Subcutaneous abdominal adipose tissue (tissue), 5 donors: Measurements from ENCODE around the gene MTMR1.
A peak's percentile ranks its signal among the peaks of the same experiment; 100 is the strongest.

ENCODE experiments used
- H3K27ac ChIP-seq: one replicate; pipeline ENCODE4 v1.7.0; 2013; ENCODE audit warnings: low read depth, mild to moderate bottlenecking, inconsistent platforms, low read length, moderate library complexity
- H3K27me3 ChIP-seq, 5 donors: one replicate each; pipeline ENCODE4 v1.7.0; 2013; ENCODE audit warnings: low read length in 5 of 5, inconsistent platforms in 1 of 5; ENCODE audit not compliant: control insufficient read depth in 5 of 5, insufficient read depth in 4 of 5
- H3K36me3 ChIP-seq, 5 donors: one replicate each; pipeline ENCODE4 v1.7.0; 2013; ENCODE audit warnings: low read length in 5 of 5; ENCODE audit not compliant: control insufficient read depth in 5 of 5, insufficient read depth in 5 of 5
- H3K4me1 ChIP-seq, 5 donors: one replicate each; pipeline ENCODE4 v1.7.0; 2013; ENCODE audit warnings: low read length in 5 of 5, mild to moderate bottlenecking in 3 of 5, moderate library complexity in 1 of 5; ENCODE audit not compliant: control insufficient read depth in 5 of 5, insufficient read depth in 5 of 5
- H3K4me3 ChIP-seq, 5 donors: one replicate each; pipeline ENCODE4 v1.7.0; 2013; ENCODE audit warnings: low read length in 5 of 5, low read depth in 1 of 5
- H3K9ac ChIP-seq, 5 donors: one replicate each; pipeline ENCODE4 v1.7.0; 2013; ENCODE audit warnings: low read length in 5 of 5, mild to moderate bottlenecking in 4 of 5, moderate library complexity in 3 of 5
- H3K9me3 ChIP-seq, 5 donors: one replicate each; pipeline ENCODE4 v1.7.0; 2013; ENCODE audit warnings: low read length in 5 of 5; ENCODE audit not compliant: control insufficient read depth in 5 of 5
- donor health status: healthy.
- donor health status: healthy.
- donor health status: healthy.
- donor health status: healthy.
- donor health status: healthy.

MTMR1 gene

GRCh38 chrX:150773117-150773516, 79.9 kb downstream of the MTMR1 start:
- peaks cover 0 to 29% (median 19%) of the 10 kb centered on the region in 5 donors for H3K36me3 ChIP-seq
- H3K4me3 ChIP-seq = no peak overlapping the region
- H3K4me1 ChIP-seq = peaks cover 0 to 3% (median 0%) of the 10 kb centered on the region in 5 donors
- no peak overlapping the region for H3K27ac ChIP-seq
- no peak overlapping the region for H3K9ac ChIP-seq
- peaks cover 0 to 8% (median 2%) of the 10 kb centered on the region in 5 donors for H3K27me3 ChIP-seq
- no peaks in the 10 kb centered on the region for H3K9me3 ChIP-seq

GRCh38 chrX:150773634-150774033, 80.4 kb downstream of the MTMR1 start:
- H3K4me3 ChIP-seq = no peak overlapping the region
- H3K27me3 ChIP-seq = peaks cover 0 to 8% (median 2%) of the 10 kb centered on the region in 5 donors
- H3K9ac ChIP-seq = no peak overlapping the region
- no peaks in the 10 kb centered on the region for H3K9me3 ChIP-seq
- H3K4me1 ChIP-seq = peaks cover 0 to 3% (median 0%) of the 10 kb centered on the region in 5 donors
- H3K36me3 ChIP-seq = peaks cover 0 to 23% (median 14%) of the 10 kb centered on the region in 5 donors
- H3K27ac ChIP-seq = no peak overlapping the region

GRCh38 chrX:150774798-150775568, 81.8 kb downstream of the MTMR1 start:
- Histone ChIP-seq H3K4me3 (no peak overlapping the region), H3K27ac (no peak overlapping the region), H3K27me3 (peaks cover 0 to 8% (median 2%) of the 10 kb centered on the region in 5 donors), H3K4me1 (peaks cover 0 to 3% (median 0%) of the 10 kb centered on the region in 5 donors), H3K9me3 (no peaks in the 10 kb centered on the region), H3K9ac (no peak overlapping the region), H3K36me3 (peaks cover 0 to 14% (median 11%) of the 10 kb centered on the region in 5 donors)

GRCh38 chrX:150775569-150776350, 82.6 kb downstream of the MTMR1 start:
- no peak overlapping the region for H3K27ac ChIP-seq
- H3K4me1 ChIP-seq = peaks cover 0 to 3% (median 0%) of the 10 kb centered on the region in 5 donors
- peaks cover 0 to 8% (median 2%) of the 10 kb centered on the region in 5 donors for H3K27me3 ChIP-seq
- H3K36me3 ChIP-seq = peaks cover 0 to 11% (median 9%) of the 10 kb centered on the region in 5 donors
- H3K4me3 ChIP-seq = no peak overlapping the region
- peak overlapping the region in 1 of 5 donors; percentile 19 for H3K9ac ChIP-seq
- no peaks in the 10 kb centered on the region for H3K9me3 ChIP-seq

- peaks cover 0 to 11% (median 8%) of the 10 kb centered on the region in 5 donors for H3K36me3 ChIP-seq
- H3K9ac ChIP-seq = no peak overlapping the region
- peaks cover 0 to 3% (median 0%) of the 10 kb centered on the region in 5 donors for H3K4me1 ChIP-seq
- peaks cover 0 to 4% (median 0%) of the 10 kb centered on the region in 5 donors for H3K27me3 ChIP-seq
- H3K4me3 ChIP-seq = no peak overlapping the region
- H3K27ac ChIP-seq = no peak overlapping the region
- H3K9me3 ChIP-seq = no peaks in the 10 kb centered on the region
These were observed 84.3 kb downstream of the MTMR1 start for GRCh38 chrX:150777328-150777992.

- Histone ChIP-seq H3K4me3 (no peak overlapping the region), H3K9ac (no peak overlapping the region), H3K27me3 (peaks cover 0 to 4% (median 0%) of the 10 kb centered on the region in 5 donors), H3K9me3 (no peaks in the 10 kb centered on the region), H3K4me1 (no peaks in the 10 kb centered on the region), H3K27ac (no peak overlapping the region), H3K36me3 (peaks cover 0 to 12% (median 9%) of the 10 kb centered on the region in 5 donors)
These were observed 86.2 kb downstream of the MTMR1 start for GRCh38 chrX:150779385-150779784.

- H3K4me3 ChIP-seq = no peak overlapping the region
- peaks cover 0 to 4% (median 0%) of the 10 kb centered on the region in 5 donors for H3K27me3 ChIP-seq
- peaks cover 0 to 10% (median 0%) of the 10 kb centered on the region in 5 donors for H3K36me3 ChIP-seq
- H3K9me3 ChIP-seq = no peaks in the 10 kb centered on the region
- no peaks in the 10 kb centered on the region for H3K4me1 ChIP-seq
- no peak overlapping the region for H3K9ac ChIP-seq
- no peak overlapping the region for H3K27ac ChIP-seq
These were observed 88.5 kb downstream of the MTMR1 start for GRCh38 chrX:150781677-150782076.

- H3K4me3 ChIP-seq = no peak overlapping the region
- H3K9ac ChIP-seq = no peak overlapping the region
- H3K27me3 ChIP-seq = no peaks in the 10 kb centered on the region
- no peak overlapping the region for H3K27ac ChIP-seq
- H3K36me3 ChIP-seq = peaks cover 4 to 32% (median 12%) of the 10 kb centered on the region in 5 donors
- no peaks in the 10 kb centered on the region for H3K4me1 ChIP-seq
- peaks cover 0 to 3% (median 0%) of the 10 kb centered on the region in 5 donors for H3K9me3 ChIP-seq
These were observed 96.8 kb downstream of the MTMR1 start for GRCh38 chrX:150790021-150790420.

- H3K4me1 ChIP-seq = no peaks in the 10 kb centered on the region
- peaks cover 7 to 35% (median 15%) of the 10 kb centered on the region in 5 donors for H3K36me3 ChIP-seq
- H3K27ac ChIP-seq = no peak overlapping the region
- H3K9me3 ChIP-seq = peaks cover 0 to 3% (median 0%) of the 10 kb centered on the region in 5 donors
- no peak overlapping the region for H3K4me3 ChIP-seq
- H3K9ac ChIP-seq = no peak overlapping the region
- H3K27me3 ChIP-seq = peaks cover 0 to 6% (median 0%) of the 10 kb centered on the region in 5 donors
These were observed 99.8 kb downstream of the MTMR1 start for GRCh38 chrX:150792949-150793527.
